ENCODE data around the gene RECK.

Gene RECK

DNA sequence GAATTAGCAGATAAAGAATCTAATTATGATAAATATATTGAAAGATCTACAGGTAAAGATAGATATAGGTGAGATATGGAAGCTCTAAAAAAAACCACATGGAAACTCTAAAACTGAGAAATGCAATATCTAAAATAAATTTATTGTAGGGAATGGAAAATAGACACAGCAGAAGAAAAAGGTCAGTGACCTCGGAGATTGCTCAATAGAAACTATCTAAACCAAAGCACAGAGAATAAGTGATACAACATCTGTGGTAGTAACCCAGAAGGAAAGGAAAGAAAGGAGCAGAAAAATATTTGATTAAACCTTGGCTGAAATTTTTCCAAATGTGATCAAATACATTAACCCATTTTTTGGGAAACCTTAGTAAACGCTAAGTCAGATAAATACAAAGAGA lies 56.7 kb downstream of the RECK start:
- Mint-ChIP-seq H3K4me3 (no peak overlapping the region), H3K4me1 (peaks cover 8% of the 10 kb centered on the region), H3K27ac (no peak overlapping the region), H3K27me3 (no peaks in the 10 kb centered on the region), H3K36me3 (peaks cover 5% of the 10 kb centered on the region), H3K9me3 (peaks cover 2% of the 10 kb centered on the region)
- ATAC-seq (ENCODE audit: low read depth): no peak
- no peak for DNase-seq (ENCODE audit: low spot score in 2 of 2)

DNA sequence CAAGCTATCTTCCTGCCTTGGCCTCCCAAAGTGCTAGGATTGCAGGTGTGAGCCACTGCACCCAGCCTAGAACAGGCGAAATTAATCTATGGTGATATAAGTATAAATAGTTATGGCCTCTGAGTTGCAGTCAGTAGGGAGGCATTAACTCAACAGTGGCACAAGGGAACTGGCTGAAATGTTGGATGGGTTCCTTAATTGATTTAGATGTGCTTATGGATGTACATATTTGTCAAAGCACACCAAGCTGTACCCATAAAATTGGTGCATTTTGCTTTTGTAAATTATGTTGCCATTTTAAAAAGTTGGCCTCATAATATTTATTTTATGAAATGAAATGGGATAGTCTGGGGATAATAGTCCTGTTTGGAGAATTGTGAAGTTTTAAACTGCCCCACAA lies 63.0 kb downstream of the RECK start:
- DNase-seq (ENCODE audit: low spot score in 2 of 2) (no peak), ATAC-seq (ENCODE audit: low read depth) (no peak)
- no peaks in the 10 kb centered on the region for H3K27me3 Mint-ChIP-seq
- no peaks in the 10 kb centered on the region for H3K36me3 Mint-ChIP-seq
- H3K4me1 Mint-ChIP-seq: peaks cover 6% of the 10 kb centered on the region
- no peaks in the 10 kb centered on the region for H3K9me3 Mint-ChIP-seq
- no peak overlapping the region for H3K4me3 Mint-ChIP-seq
- peak overlapping the region; percentile 1 for H3K27ac Mint-ChIP-seq

DNA sequence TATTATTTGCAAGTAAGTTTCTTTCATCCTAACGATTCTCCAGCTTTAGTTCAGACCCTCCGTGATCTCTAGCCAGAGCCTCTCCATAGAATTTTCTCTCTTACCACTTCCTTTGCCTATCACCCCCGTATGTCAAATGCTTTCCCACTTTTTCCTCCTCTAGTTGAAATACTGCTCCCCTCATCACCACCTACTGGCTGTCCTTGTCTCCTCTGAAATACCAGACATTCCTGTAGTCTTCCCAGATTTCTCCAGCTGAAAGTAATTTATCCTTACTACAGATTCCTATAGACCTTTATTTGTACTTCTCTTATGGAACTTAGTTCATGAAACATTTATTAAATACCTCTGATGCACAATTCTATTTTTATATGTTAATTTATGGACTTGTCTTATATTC lies 63.8 kb downstream of the RECK start:
- Mint-ChIP-seq H3K36me3 (no peaks in the 10 kb centered on the region), H3K4me3 (no peak overlapping the region), H3K9me3 (no peaks in the 10 kb centered on the region), H3K27me3 (no peaks in the 10 kb centered on the region), H3K4me1 (peaks cover 6% of the 10 kb centered on the region), H3K27ac (peak overlapping the region; percentile 1)
- no peak for DNase-seq (ENCODE audit: low spot score in 2 of 2)
- ATAC-seq (ENCODE audit: low read depth): no peak

DNA sequence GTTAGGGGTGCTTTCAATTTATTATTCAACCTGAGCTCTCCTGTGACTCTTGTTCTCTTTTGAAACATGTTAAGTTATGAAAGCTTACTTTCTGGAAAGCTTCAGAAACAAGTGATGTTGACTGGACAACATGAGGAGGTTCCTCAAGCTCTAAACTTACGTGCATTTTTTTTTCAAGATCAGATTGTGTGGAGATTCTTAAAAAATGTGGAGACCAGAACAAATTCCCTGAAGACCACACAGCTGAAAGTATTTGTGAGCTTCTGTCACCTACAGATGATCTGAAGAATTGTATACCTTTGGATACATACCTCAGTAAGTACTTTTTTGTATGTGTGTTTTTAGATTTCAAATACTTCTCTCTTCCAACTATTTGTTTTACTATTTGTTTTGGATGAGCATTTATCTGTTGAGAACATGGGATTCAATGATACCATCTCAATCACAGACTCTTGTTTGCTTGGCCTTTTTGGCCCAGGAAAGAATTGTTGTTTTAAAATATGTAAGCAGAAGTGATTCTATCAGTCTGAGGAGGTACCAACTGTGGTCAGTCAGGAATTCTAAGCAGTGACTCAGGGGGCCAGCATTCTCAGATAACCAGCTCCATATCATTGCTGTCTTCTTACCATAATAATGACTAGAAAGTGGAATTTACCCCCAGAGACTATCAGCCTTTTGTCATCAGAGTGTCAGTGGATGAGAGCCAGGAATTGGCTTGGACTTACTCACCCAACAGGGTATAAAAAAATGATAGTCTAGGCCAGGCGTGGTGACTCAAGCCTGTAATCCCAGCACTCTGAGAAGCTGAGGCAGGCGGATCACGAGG lies 65.4 kb downstream of the RECK start:
- peaks cover 6% of the 10 kb centered on the region for H3K4me1 Mint-ChIP-seq
- H3K36me3 Mint-ChIP-seq: no peaks in the 10 kb centered on the region
- H3K27ac Mint-ChIP-seq: no peak overlapping the region
- H3K9me3 Mint-ChIP-seq: no peaks in the 10 kb centered on the region
- ATAC-seq (ENCODE audit: low read depth) (no peak), DNase-seq (ENCODE audit: low spot score in 2 of 2) (no peak)
- no peaks in the 10 kb centered on the region for H3K27me3 Mint-ChIP-seq
- no peak overlapping the region for H3K4me3 Mint-ChIP-seq

DNA sequence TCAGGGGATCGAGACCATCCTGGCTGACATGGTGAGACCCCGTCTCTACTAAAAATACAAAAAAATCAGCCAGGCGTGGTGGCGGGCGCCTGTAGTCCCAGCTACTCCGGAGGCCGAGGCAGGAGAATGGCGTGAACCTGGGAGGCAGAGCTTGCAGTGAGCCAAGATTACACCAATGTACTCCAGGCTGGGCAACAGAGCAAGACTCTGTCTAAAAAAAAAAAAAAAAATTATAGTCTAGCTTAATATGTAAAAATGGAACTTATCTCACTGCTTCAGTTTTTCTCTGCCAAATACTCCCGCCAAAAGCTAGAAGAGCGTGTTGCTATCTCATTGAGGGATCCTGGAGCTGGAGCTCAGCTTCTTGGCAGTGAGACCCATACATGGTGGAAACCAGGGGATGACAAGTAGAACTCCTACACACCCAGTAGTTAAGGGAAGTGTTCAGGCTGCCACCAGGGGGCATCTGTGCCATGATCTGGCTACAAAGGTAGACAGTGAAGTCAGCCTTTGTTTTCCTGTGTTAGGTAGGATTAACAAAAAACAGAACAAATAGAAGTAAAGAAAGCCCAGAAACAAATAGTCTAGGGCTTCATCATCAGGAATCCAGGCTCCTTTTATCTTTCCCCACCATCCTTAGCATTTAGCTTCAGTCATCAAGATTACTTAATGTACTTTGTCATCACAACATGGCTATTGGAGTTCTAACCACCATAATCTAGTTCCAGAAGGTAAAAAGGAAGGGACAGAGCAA lies 66.2 kb downstream of the RECK start:
- Mint-ChIP-seq H3K36me3 (no peaks in the 10 kb centered on the region), H3K9me3 (no peaks in the 10 kb centered on the region), H3K4me1 (peaks cover 6% of the 10 kb centered on the region), H3K4me3 (no peak overlapping the region), H3K27ac (peak overlapping the region; percentile 24), H3K27me3 (no peaks in the 10 kb centered on the region)
- peak; percentile 79 to 82 for DNase-seq (ENCODE audit: low spot score in 2 of 2)
- peak; percentile 100 for ATAC-seq (ENCODE audit: low read depth)

DNA sequence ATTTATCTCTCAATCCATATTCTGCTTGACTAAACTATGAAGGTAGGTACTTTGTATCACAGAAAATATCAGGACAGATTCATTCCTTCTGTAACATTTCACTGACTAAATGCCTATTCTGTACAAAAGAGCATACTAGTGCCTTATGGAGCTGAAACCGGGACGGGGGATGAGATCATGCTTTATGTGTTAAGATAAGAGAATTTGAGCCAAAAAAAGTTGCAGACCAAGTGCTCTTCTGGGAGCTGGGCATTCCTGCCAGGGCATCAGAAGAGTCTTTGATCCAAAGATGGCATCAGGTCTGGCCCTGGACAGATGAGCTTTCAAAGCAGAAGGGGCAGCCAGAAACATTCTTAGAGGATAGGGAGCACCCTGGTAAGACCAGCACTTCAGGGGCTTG lies 72.4 kb downstream of the RECK start:
- H3K27ac Mint-ChIP-seq: no peak overlapping the region
- no peak overlapping the region for H3K4me3 Mint-ChIP-seq
- no peak for DNase-seq (ENCODE audit: low spot score in 2 of 2)
- no peak for ATAC-seq (ENCODE audit: low read depth)
- no peaks in the 10 kb centered on the region for H3K27me3 Mint-ChIP-seq
- no peaks in the 10 kb centered on the region for H3K9me3 Mint-ChIP-seq
- H3K36me3 Mint-ChIP-seq: peaks cover 11% of the 10 kb centered on the region
- no peaks in the 10 kb centered on the region for H3K4me1 Mint-ChIP-seq

DNA sequence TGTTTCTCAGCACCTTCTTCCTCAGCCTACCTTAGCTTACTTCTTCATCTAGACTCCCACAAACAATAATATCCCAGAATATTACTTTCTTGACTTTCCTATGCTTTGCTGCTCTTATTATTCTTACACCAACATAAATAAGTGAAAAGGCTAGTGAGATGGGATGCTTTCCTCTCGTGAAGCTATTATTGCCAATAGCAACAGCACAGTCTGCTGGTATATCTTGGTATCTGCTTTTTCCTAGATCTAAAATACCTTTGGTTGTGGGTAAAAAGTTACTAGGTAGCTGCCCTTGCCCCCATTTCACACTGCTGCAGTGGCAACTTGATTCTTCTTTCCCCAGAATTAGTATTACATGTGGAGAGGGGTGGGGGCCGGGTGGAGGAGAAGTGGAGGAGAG lies 73.7 kb downstream of the RECK start:
- Mint-ChIP-seq H3K4me3 (no peak overlapping the region), H3K36me3 (peaks cover 11% of the 10 kb centered on the region), H3K4me1 (no peaks in the 10 kb centered on the region), H3K27ac (no peak overlapping the region), H3K27me3 (no peaks in the 10 kb centered on the region), H3K9me3 (no peaks in the 10 kb centered on the region)
- ATAC-seq (ENCODE audit: low read depth): no peak
- DNase-seq (ENCODE audit: low spot score in 2 of 2): no peak

DNA sequence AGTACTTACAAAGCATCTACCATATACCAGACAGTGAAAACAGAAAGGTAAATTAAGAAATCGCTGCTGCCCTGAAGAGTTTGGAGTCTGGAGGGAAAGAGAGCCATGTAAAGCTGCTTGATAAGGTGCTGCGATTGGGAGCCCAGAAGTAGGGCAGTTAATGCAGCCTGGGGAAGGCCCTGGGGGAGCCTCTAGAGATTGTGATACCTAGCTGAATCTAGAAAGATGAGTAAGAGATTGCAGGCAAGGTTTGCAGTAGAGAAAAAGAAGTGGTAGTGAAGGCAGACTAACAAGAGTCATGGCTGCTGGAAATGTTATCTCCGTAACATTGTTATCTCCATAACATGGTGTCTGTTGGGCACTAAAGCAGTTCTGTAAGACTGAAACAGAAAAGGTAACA lies 75.8 kb downstream of the RECK start:
- Mint-ChIP-seq H3K4me1 (no peaks in the 10 kb centered on the region), H3K27me3 (no peaks in the 10 kb centered on the region), H3K9me3 (no peaks in the 10 kb centered on the region), H3K36me3 (peaks cover 11% of the 10 kb centered on the region), H3K4me3 (no peak overlapping the region), H3K27ac (no peak overlapping the region)
- no peak for DNase-seq (ENCODE audit: low spot score in 2 of 2)
- ATAC-seq (ENCODE audit: low read depth): no peak

DNA sequence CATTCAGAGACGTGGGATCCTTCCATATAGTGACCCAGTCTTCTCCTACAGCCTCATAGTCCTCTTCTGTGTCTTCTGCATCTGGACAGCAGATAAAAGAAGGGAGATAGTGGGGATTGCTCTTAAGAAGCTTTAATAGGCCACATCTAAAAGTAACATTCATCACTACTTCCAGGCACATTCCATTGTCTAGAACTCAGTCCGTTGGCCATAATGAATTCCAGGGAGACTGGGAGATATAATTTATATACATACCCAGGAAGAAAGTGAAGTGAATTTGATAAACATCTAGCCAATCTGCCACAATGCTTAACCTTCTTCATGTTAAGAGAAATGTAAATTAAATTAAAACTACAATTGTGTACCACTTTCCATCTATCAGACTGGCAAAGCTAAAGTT lies 77.3 kb downstream of the RECK start:
- ATAC-seq (ENCODE audit: low read depth): no peak

DNA sequence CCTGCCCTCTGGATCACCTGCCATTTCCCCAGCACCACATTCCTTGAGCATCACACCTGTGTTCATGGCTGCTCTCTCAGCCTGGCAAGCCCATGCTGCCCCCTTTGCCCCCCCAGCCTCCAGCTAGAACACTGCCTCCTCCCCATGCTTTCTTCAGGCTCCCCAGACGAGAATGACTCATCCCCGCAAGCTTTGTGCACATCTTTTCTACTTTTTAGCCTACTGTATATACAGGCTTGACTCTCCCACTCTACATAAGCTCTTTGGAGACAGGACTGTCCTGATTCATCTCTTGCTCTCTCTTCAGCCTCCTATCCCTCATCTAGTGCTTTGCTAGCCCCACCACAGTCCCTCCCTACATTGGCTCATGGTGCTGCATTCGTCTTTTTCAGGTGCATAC lies 79.9 kb downstream of the RECK start:
- DNase-seq (ENCODE audit: low spot score in 2 of 2) (no peak), ATAC-seq (ENCODE audit: low read depth) (no peak)
- no peaks in the 10 kb centered on the region for H3K4me1 Mint-ChIP-seq
- H3K4me3 Mint-ChIP-seq: no peak overlapping the region
- no peaks in the 10 kb centered on the region for H3K27me3 Mint-ChIP-seq
- no peaks in the 10 kb centered on the region for H3K9me3 Mint-ChIP-seq
- H3K36me3 Mint-ChIP-seq: peaks cover 2% of the 10 kb centered on the region
- H3K27ac Mint-ChIP-seq: no peak overlapping the region

More for the DNA sequence above, 77.3 kb downstream of the RECK start:
- Mint-ChIP-seq H3K4me1 (no peaks in the 10 kb centered on the region), H3K4me3 (no peak overlapping the region), H3K27ac (no peak overlapping the region), H3K27me3 (no peaks in the 10 kb centered on the region), H3K9me3 (no peaks in the 10 kb centered on the region), H3K36me3 (peaks cover 6% of the 10 kb centered on the region)
- no peak for DNase-seq (ENCODE audit: low spot score in 2 of 2)

DNA sequence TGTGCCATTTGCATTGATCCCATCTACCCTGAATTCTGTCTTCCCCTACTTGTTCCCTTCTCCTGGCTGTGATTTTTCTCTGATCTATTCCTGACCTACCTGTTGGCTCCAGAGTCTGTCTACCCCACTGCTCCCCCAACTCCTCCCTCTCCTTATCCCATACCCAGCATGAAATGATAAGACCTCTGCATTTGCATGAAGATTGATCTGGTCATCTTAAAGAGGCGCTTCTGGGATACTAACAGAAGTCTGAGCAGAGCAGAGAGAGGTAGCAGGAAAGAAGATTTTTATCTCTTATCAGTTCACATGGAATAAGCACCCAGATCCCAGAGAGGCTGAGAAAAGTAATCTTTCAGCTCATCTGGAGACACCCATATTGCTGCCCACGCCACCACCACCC lies 81.5 kb downstream of the RECK start:
- Mint-ChIP-seq H3K27me3 (no peaks in the 10 kb centered on the region), H3K27ac (no peak overlapping the region), H3K9me3 (no peaks in the 10 kb centered on the region), H3K4me1 (no peaks in the 10 kb centered on the region), H3K4me3 (no peak overlapping the region), H3K36me3 (peaks cover 6% of the 10 kb centered on the region)
- no peak for ATAC-seq (ENCODE audit: low read depth)
- DNase-seq (ENCODE audit: low spot score in 2 of 2): no peak

DNA sequence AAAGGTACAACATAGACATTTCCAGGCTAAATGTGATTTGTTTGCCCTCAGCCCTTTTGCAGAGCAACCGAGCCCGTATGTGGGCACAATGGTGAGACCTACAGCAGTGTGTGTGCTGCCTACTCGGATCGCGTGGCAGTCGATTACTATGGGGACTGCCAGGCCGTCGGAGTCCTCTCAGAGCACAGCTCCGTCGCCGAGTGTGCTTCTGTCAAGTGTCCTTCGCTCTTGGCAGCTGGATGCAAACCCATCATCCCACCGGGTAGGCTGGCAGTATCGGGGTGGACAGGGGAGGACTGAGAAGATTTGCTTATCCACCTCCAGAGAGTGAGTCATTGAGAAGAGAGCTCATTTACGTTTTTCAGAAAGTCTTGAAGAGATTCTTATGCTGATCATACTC lies 82.0 kb downstream of the RECK start:
- no peaks in the 10 kb centered on the region for H3K4me1 Mint-ChIP-seq
- no peaks in the 10 kb centered on the region for H3K9me3 Mint-ChIP-seq
- DNase-seq (ENCODE audit: low spot score in 2 of 2) (no peak), ATAC-seq (ENCODE audit: low read depth) (no peak)
- H3K4me3 Mint-ChIP-seq: no peak overlapping the region
- H3K27me3 Mint-ChIP-seq: no peaks in the 10 kb centered on the region
- peaks cover 6% of the 10 kb centered on the region for H3K36me3 Mint-ChIP-seq
- H3K27ac Mint-ChIP-seq: no peak overlapping the region

DNA sequence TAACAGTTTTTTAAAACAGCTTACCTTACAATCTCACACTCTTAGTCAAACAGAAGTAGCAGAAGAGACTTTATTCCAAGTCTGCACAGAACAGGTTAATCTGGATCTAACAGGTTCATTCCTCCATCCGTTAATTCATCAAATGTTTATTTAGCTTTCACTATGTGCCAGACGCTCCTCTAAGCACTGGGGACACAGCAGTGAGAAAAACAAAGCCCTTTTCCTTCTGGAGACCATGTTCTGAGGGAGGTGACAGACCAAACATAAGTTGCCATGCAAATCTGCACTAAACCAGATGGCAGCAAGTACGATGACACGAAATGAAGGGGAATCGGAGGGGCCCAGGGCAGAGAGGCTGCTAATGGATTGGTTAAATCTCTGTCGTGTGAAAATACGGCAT lies 82.8 kb downstream of the RECK start:
- H3K4me1 Mint-ChIP-seq: no peaks in the 10 kb centered on the region
- H3K36me3 Mint-ChIP-seq: peaks cover 6% of the 10 kb centered on the region
- DNase-seq (ENCODE audit: low spot score in 2 of 2) (no peak), ATAC-seq (ENCODE audit: low read depth) (no peak)
- H3K27me3 Mint-ChIP-seq: no peaks in the 10 kb centered on the region
- no peak overlapping the region for H3K4me3 Mint-ChIP-seq
- H3K9me3 Mint-ChIP-seq: no peaks in the 10 kb centered on the region
- H3K27ac Mint-ChIP-seq: no peak overlapping the region

DNA sequence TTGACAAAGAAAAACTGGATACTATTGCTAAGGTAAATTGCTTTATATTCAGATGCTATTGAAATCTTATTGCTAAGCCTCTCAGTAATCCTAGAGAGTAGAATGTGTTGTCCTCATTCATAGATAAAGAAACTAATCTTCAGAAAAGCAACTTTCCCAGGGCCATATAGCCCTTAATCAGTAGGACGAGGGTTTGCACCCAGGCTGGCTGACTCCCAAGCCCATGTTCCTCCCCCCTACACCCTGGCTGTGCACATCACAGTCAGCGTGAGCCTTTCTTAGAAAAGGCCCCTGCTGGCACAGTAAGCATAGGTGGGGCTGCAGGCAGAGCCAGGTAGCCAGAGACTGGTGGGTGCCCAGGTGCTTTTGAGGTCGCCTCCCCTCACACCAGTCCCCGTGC lies 84.0 kb downstream of the RECK start:
- Mint-ChIP-seq H3K4me3 (no peak overlapping the region), H3K4me1 (no peaks in the 10 kb centered on the region), H3K27ac (no peak overlapping the region), H3K27me3 (no peaks in the 10 kb centered on the region), H3K9me3 (no peaks in the 10 kb centered on the region), H3K36me3 (peaks cover 6% of the 10 kb centered on the region)
- no peak for ATAC-seq (ENCODE audit: low read depth)
- DNase-seq (ENCODE audit: low spot score in 2 of 2): no peak

DNA sequence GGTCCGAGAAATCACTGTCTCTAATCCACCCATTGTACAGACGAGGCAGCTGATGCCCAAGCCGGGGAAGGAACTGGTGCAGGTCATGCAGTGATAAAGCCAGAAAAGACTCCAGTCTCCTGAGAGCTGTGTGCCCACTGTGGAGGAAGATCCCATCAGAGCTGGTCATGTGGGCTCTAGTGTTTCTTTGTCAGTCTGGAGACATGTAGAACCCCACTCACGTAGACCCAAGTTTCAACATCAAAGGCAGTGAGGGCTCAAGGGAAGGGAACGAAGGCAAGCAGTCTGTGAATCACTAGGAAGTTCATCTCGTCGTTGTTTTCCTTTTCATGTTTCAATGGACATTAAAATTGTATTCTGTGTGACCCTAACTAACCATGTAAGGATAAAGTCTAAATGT lies 85.3 kb downstream of the RECK start:
- ATAC-seq (ENCODE audit: low read depth) (no peak), DNase-seq (ENCODE audit: low spot score in 2 of 2) (no peak)
- H3K9me3 Mint-ChIP-seq: no peaks in the 10 kb centered on the region
- no peak overlapping the region for H3K27ac Mint-ChIP-seq
- H3K4me3 Mint-ChIP-seq: no peak overlapping the region
- H3K4me1 Mint-ChIP-seq: peaks cover 1% of the 10 kb centered on the region
- no peaks in the 10 kb centered on the region for H3K27me3 Mint-ChIP-seq
- H3K36me3 Mint-ChIP-seq: peaks cover 6% of the 10 kb centered on the region

All from memory B cell (primary cell).